ENCODE results near the gene PIK3C2A. TPM values are rescaled to one million over a fixed set of nuclear protein-coding genes. Genes with fewer than 3 reads are reported as not detected.

PIK3C2A gene
- polyA plus RNA-seq, 1 of the 3 experiments (the other 2 are of a cell fraction), result 9.3 TPM

- H4K20me1 ChIP-seq (ENCODE audit: insufficient read depth), result no peaks in the 10 kb centered on the region
- H3K79me2 ChIP-seq (ENCODE audit: insufficient read depth), result no peaks in the 10 kb centered on the region
- no peak overlapping the region for H3K4me3 ChIP-seq (ENCODE audit: low read depth in 2 of 2, low read length in 1 of 2)
- H3K27me3 ChIP-seq (ENCODE audit: insufficient read depth), result no peaks in the 10 kb centered on the region
- no peak overlapping the region for H3K27ac ChIP-seq (ENCODE audit: low read depth in 2 of 2, low read length in 1 of 2)
- DNase-seq, result no peak
- H3K4me1 ChIP-seq (ENCODE audit: control insufficient read depth in 1 of 2, insufficient read depth in 2 of 2, low read depth in 1 of 2, low read length in 1 of 2), result no peaks in the 10 kb centered on the region
- WGBS (ENCODE audit: low lambda C conversion rate), result 100% methylated on average over 1 of the region's 1 CpG
- no peaks in the 10 kb centered on the region for H3K9me2 ChIP-seq
- no peaks in the 10 kb centered on the region for H3K36me3 ChIP-seq (replicated peaks in 1 of 2; ENCODE audit: control insufficient read depth in 1 of 2, insufficient read depth in 2 of 2, low read length in 1 of 2)
- no peak for TF ChIP-seq YY1 (IDR thresholded peaks at IDR 0.05; ENCODE audit: low read depth)
- TF ChIP-seq FOXM1 (IDR thresholded peaks at IDR 0.05; ENCODE audit: low read depth), result no peak
- TF ChIP-seq GABPA (IDR thresholded peaks at IDR 0.05; ENCODE audit: low read depth), result no peak
- peak; percentile 13; the same call in 1 of the 2 replicates for TF ChIP-seq FOSL2 (IDR thresholded peaks at IDR 0.05; ENCODE audit: borderline replicate concordance, low read depth)
- no peaks in the 10 kb centered on the region for H3F3A ChIP-seq (replicated peaks; ENCODE audit: insufficient read depth)
- ChIA-PET POLR2A (interaction anchor here (1.3 kb wide), 1 partner anchor 14 kb away, joined by 4 read pairs; the partner anchor contains the start of gene PIK3C2A), CTCF (interaction anchor here (1.3 to 2.9 kb wide), 3 partner anchors 8 to 283 kb away, joined by 3 to 11 read pairs (median 10); no protein-coding TSS in a partner anchor)
- no peak overlapping the region for H2AFZ ChIP-seq (ENCODE audit: low read depth)
- H3K9me3 ChIP-seq, result no peaks in the 10 kb centered on the region
- H3K9ac ChIP-seq, result no peak overlapping the region
- no peak overlapping the region for H3K4me2 ChIP-seq
Observed at GRCh38 chr11:17221968-17222367, 14.2 kb upstream of the PIK3C2A start.

- CTCF ChIA-PET, result interaction anchor here (1.2 to 2.2 kb wide), 2 partner anchors 11 to 165 kb away, joined by 4 to 8 read pairs; no protein-coding TSS in a partner anchor
- no peak overlapping the region for H3K9ac ChIP-seq
- TF ChIP-seq REST (IDR thresholded peaks at IDR 0.05; ENCODE audit: low read depth, low read length) (no peak), MXI1 (IDR thresholded peaks at IDR 0.05; ENCODE audit: low read depth, low read length) (no peak), NRF1 (IDR thresholded peaks at IDR 0.05; ENCODE audit: low read depth, low read length) (no peak), GATA2 (CRISPR knock-in tag; IDR thresholded peaks at IDR 0.05) (no peak), JUND (IDR thresholded peaks at IDR 0.05) (no peak), USF2 (IDR thresholded peaks at IDR 0.05; ENCODE audit: borderline replicate concordance, low read depth, low read length) (no peak)
- H3K27ac ChIP-seq (ENCODE audit: low read depth in 2 of 2, low read length in 1 of 2), result no peak overlapping the region
- peaks cover 3% of the 10 kb centered on the region; the same call in 1 of the 2 replicates for H3K9me3 ChIP-seq
- WGBS (ENCODE audit: low lambda C conversion rate), result 93% methylated on average over 2 of the region's 2 CpGs
- H3K79me2 ChIP-seq (ENCODE audit: insufficient read depth), result no peaks in the 10 kb centered on the region
- no peak overlapping the region for H2AFZ ChIP-seq (ENCODE audit: low read depth)
- no peak for DNase-seq
- H3K4me1 ChIP-seq (ENCODE audit: control insufficient read depth in 1 of 2, insufficient read depth in 2 of 2, low read depth in 1 of 2, low read length in 1 of 2), result no peaks in the 10 kb centered on the region
- no peaks in the 10 kb centered on the region for H3K36me3 ChIP-seq (replicated peaks in 1 of 2; ENCODE audit: control insufficient read depth in 1 of 2, insufficient read depth in 2 of 2, low read length in 1 of 2)
- no peaks in the 10 kb centered on the region for H3K9me2 ChIP-seq
- no peaks in the 10 kb centered on the region for H3F3A ChIP-seq (replicated peaks; ENCODE audit: insufficient read depth)
- POLR2A ChIA-PET, result no interaction called here
- no peaks in the 10 kb centered on the region for H4K20me1 ChIP-seq (ENCODE audit: insufficient read depth)
- H3K4me2 ChIP-seq, result no peak overlapping the region
- no peaks in the 10 kb centered on the region for H3K27me3 ChIP-seq (ENCODE audit: insufficient read depth)
- no peak overlapping the region for H3K4me3 ChIP-seq (ENCODE audit: low read depth in 2 of 2, low read length in 1 of 2)
Observed at GRCh38 chr11:17219016-17219415, 11.2 kb upstream of the PIK3C2A start.
